HG03378 (cell line): ENCODE measurements around the gene EIF2B2.
A peak's percentile ranks its signal among the peaks of the same experiment; 100 is the strongest.
"Not testable (repeated sequence)": the region's sequence is repeated elsewhere in the genome, so short reads cannot be mapped to it uniquely, and the experiment has no call there.

ENCODE experiments used
- ATAC-seq: cut with Tn5 transposase; IDR thresholded peaks from one replicate; pipeline ENCODE4 v1.9.1; 2021; ENCODE audit warnings: mild to moderate bottlenecking, moderate library complexity; ENCODE audit not compliant: unreplicated experiment

The EIF2B2 gene

DNA sequence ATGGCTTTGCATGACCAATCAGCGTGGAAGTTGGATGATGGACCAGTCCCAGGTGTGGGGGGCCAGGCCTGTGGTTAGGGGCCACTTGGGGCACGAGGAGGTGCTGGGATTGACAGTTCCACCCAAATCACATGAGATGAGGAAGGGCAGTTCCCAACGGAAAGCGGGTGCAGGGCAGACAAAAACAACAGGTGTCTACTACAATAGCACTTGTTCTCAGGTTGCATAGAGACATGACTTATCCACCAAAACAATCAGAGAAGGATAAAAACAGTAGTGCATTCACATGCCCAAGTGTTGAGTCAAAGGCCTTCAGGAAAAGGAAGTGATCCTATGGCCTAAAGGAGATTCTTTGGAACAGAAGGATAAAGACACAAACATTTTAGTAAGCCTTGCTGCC, 14.6 kb upstream of the EIF2B2 start:
- no peak for ATAC-seq

DNA sequence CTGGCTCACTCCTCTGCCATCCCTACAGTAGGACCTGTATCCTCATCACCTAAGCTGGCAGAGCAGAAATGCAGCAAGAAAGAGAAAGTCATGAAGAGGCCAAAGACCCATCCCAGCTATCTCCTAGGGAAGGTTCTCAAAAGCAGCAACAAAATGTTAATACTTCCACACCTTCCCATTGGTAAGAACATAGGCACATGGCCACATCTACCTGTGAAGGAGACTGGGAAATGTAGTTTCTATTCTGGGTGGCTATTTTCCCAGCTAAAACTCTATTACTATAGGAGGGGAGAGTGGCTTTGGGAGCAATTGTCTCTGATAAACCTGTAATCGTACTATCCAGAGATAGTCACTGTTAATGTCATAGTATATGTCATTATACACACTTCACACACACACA, 13.7 kb upstream of the EIF2B2 start:
- no peak for ATAC-seq

DNA sequence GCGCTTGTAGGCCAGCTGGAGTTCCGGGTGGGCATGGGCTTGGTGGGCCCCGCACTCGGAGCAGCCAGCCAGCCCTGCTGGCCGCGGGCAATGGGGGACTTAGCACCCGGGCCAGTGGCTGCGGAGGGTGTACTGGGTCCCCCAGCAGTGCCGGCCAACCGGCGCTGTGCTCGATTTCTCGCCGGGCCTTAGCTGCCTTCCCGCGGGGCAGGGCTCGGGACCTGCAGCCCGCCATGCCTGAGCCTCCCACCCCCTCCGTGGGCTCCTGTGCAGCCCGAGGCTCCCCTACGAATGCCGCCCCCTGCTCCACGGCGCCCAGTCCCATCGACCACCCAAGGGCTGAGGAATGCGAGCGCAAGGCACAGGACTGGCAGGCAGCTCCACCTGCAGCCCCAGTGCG, 8.5 kb upstream of the EIF2B2 start:
- ATAC-seq: not testable (repeated sequence)

DNA sequence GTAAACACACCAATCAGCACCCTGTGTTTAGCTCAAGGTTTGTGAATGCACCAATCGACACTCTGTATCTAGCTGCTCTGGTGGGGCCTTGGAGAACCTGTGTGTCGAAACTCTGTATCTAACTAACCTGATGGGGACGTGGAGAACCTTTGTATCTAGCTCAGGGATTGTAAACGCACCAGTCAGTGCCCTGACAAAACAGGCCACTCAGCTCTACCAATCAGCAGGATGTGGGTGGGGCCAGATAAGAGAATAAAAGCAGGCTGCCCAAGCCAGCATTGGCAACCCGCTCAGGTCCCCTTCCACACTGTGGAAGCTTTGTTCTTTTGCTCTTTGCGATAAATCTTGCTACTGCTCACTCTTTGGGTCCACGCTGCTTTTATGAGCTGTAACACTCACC, 6.9 kb upstream of the EIF2B2 start:
- ATAC-seq: not testable (repeated sequence)

DNA sequence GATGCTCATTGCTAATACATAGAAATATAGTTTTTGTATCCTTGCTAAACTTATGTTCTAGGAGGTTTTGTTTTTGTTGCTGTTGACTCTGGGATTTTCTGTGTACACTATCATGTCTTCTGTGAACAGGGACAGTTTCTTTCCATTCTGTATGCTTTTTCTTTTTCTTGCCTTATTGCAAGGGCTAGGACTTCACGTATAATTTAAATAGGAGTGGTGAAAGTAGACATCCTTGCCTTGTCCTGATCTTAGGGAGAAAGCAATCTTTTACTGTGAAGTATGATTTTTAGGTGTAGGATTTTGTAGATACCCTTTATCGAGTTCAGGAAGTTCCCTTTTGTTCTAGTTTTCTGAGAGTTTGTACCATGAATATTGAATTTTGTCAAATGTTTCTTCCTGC, 1.5 kb upstream of the EIF2B2 start:
- no peak for ATAC-seq

DNA sequence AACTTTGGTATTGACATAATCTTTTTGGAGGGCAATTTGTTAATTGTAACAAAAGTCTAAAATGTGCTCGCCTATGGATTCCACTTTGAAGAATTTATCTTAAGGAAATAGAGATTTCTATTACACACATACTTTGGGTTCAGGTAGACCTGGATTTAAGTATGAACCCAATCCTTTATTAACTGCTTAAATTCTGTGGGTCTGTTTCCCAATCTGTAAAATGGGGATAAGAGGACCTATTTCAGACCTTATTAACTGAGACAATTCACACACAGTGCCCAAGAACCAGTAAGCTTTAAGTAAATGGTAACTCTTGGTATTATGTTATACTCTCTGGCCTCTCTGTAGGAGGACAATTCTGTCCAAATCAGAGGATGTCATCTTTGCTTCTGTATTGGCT, 822 bp upstream of the EIF2B2 start:
- no peak for ATAC-seq

DNA sequence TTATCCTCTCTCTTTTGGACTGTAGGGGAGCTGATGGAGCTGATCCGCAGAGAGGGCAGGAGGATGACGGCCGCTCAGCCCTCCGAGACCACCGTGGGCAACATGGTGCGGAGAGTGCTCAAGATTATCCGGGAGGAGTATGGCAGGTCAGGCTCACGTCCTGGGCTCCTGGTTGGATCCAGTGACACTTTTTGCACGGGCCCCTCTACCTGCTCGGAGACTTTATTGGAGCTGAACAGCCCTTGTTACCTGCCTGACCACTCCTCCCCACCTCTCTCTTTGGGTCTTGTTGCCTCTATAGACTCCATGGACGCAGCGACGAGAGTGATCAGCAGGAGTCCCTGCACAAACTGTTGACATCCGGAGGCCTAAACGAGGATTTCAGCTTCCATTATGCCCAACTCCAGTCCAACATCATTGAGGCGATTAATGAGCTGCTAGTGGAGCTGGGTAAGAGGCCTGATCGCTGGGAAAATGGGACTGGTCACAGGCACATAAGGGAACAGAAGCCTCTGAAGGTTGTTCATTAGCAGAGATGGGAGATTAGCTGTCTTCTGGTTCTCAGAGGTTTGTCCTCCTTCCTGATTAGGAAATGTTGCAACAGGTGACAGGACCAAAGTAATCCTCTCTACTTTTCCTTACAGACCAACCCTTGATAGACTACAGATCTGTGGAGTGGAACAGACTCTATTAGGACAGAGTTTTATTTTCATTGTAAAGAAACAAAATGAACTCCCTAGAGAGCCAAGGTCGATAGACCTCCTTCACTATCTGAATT, 718 bp downstream of the EIF2B2 start:
- ATAC-seq: peak; percentile 0

DNA sequence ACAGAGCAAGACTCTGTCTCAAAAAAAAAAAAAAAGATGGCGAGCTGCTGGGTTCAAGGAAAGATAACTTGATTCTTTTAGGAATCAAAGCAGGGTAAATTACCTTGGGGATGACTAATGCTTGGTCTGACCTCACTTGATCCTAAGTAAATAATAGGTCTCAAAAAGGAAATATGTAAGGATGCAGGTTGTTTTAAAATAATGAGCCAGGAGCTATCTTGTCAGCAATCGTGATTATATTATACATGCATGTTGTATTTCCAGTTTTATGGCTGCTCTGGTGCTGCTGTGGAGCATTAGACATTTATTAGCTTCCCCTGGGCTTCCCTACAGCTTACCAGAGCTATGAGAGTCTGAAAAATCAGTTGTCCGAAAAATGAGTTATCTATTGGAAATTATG, 2.6 kb downstream of the EIF2B2 start:
- ATAC-seq: no peak

DNA sequence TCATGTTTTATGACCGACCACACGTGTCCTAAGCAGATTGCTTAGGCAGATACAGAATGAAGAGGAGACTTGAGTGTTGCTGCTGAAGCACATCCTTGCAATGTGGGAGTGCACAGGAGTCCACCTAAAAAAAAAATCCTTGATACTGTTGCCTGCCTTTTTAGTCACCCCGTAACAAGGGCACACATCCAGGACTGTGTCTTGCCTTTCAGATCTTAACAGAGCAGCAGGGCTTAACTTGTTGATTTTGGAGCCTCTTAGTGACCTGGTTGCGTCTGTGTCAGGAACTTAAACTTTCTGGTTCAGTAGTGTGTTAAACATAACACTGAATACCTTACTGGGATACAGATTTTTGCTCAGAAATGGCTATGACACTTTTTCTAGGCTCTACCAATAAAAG, 6.5 kb downstream of the EIF2B2 start:
- ATAC-seq: no peak

DNA sequence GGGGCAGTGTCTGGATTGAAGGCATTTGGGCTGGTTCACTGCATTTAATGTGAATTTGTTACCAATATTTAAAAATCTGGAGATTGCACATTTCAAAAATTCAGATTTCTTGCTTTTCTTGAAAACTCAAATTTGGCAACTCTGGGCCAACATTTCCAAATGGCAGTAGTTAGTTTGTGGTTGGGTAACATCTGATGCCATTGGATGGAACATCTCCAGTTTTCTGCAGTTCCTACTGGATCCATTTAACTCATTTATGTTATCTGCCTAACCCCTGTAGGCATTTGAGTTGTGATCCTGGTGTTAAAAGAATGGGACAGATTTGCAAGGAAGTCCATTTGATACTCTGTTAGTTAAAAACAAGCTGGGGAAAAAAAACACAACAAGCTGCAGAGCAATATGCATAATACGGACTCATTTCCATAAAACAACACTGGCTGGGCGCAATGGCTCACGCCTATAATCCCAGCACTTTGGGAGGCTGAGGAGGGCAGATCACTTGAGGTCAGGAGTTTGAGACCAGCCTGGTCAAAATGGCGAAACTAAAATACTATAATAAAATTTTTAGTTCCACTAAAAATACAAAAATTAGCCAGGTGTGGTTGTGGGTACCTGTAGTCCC, 7.9 kb downstream of the EIF2B2 start:
- ATAC-seq: no peak

DNA sequence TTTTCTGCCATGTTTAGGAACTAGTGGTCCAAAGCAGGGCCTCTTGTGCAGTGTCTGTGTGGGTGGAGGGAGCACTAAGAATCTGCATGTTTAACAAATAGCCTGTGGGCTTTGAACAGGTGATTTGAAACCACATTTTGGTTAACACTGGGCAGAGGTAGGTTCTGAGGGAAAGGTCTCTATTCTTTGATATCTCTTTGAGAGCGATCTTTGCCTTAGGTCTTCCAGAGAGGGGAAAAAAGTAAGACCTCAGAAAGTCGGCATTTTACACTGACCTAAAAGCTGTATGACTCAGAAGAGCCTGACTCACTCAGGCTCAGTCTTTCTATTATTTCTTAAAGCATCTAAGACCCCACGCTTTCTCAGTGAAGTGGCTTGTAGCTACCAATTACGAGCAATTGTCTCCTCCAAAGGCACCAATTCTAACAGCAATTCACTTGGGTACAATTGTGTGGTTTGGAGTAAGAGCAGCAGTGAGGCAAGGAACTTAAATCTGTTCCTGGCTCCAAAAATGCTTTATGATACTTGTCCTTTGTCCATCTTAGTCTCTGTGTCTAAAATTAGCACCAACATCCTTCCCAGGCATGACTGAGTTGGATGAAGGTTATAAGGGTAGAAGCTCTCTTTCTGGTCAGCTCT, 8.8 kb downstream of the EIF2B2 start:
- no peak for ATAC-seq

DNA sequence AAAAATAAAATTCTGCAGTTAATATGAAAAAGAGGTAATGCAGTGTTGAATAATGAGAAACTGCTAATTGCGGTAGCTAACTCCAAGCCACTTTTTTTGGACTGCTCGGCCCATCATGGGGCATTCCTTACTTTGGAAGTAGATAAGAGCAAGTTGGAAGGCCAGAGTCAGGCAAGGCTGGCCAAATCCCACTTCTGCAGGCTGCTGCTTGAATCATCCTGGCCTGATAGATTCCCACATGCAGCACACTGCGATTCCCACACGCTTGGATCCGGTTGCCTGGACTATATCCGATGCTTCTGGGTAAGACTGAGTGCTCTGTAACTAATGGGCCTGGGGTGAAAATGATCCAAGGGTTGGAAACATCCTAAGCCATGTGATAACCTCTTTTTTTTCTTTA, 10.6 kb downstream of the EIF2B2 start:
- ATAC-seq: no peak

DNA sequence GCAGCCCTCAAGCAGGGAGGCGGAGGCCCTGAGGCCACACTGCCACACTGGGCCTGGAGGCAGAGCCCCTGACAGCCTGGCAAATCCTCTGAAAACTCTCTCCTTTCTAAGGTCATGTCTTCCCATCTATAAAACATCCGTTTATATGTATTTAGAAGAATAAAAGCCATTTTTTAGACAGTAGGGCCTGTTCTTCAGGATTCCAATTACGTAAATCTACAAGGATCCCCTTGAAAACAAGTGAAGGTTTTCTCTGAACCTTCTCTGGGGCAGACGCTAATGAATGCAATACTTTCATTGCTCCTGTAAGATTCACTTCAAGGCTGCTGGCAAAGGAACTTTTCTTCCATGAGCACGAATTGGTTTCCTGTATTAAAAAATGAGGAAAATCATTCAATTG, 12.8 kb downstream of the EIF2B2 start:
- no peak for ATAC-seq

DNA sequence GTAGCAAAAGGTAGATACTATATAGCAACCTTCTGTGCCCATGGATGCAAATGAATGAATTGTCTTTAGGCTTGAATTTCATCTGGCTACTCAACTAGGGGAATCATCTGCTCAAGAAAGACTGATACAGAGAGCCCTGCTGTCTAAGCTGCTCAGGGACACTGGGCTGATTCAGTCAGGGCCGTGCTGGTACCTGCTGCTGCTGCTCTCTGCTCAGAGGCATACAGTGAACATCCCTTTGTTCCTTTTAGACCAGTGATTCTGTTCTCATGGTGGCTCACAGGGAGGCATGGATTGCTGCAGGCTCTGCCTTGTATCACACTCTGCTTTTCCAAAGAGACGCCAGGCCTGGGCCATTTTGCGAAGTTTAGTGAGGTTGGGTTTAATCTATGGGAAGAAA, 14.1 kb downstream of the EIF2B2 start:
- ATAC-seq: no peak

DNA sequence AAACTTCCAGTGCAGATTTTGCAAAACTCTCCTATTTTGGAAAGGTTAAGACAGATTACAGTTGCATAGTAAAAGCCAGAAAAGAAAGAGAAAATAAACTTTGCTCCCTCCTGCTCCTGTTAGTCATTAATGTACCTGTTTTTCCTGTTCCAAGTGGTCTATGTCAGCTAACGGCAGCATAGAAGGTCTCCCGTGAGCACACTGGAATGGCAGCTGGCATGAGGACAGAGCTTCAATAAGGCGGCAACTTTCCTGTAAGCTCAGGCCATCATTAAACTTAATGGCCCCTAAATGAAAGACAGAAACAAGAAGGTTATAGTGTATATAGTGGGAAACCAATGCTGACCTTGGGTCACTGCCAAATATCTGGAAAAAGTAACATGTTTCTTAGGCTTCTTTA, 16.0 kb downstream of the EIF2B2 start:
- ATAC-seq: no peak

DNA sequence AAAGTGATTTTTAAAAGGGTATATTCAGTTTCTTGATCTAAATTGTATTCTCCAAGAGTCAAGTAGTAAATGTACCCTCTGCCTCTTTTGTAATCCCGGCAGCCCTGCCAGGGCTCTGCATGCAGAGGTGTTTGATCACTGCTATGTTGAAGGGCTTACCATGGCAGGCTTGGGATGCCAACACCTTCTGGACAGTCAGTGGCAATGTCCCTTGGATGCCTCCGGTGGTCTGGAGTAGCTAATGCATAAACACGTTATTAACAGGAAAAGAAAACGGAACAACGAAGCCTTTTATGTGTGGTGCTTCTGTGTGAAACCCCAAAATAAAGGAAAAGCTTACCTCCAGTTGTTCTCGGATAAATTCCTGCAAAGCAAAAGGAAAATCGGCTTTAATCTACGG, 19.9 kb downstream of the EIF2B2 start:
- no peak for ATAC-seq

DNA sequence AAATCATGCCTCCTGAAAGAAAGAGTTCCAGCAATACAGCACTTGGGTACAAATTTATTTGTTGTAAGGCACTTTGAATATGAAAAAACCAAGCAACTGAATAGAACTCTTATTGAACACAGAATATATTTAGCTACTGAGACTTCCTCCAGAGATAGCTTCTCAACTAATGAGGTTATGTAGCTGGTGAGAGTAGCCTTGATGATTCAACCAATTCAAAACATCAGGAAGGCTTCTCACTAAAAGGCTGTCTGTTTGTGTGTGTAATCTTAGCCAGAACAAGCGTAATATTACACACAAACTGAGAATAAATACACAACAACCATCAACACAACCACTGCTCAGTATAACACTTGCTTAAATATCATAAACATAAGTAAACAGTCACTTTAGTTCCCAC, 20.4 kb downstream of the EIF2B2 start:
- ATAC-seq: no peak

DNA sequence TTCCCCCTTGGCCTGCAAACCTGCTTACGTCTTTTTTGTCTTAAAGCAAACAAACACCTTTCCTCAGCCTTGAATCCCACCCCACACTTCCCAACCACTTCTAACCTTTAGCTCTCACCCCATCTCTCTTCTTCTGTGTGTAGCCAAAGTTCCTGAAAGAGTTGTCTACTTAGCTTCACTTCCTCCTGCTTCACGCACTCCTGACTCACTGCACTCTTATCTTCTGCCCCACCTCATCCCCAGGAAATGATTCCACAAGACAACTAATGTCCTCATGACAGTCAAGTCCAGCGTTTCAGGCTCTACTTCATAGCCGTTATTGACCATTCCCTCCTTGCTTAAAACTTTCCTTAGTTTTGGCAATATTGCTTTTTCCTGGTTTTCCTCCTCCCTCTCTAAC, 22.4 kb downstream of the EIF2B2 start:
- ATAC-seq: no peak

DNA sequence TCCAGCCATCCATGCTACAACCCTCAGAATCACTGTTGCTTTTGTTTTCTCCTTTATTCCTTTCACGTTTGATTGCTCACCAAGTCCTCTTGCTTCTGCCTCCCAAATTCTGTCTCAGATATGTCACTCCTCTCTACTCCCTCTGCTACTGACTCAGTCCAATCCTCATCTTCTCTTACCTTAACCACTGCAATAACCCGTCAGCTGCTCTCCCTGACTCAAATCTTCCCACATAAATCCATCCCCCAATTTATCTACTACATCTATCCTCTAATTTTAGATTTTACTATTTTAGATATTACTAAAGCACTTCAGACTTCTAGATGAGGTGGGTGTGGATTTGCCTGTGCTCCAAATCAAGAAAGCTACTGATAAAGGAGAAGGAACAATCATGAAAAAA, 23.2 kb downstream of the EIF2B2 start:
- ATAC-seq: no peak

DNA sequence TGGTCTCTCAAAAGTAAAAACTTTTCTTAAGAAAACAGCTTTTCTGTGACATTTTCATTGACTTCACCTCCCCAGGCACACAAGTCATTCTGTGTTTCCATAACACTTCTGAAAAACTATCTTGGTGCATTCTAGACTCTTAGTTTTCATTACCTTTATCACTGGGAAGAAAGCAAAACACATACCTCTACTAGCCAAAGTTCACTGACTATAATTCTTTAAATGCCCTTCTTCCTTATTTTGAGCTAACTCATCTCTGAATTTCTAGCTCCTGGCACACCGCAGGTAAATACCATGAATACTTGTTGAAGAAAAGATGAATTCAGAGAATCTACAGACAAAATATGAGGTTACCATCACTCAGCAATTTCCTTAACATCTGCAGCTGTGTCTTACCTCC, 27.4 kb downstream of the EIF2B2 start:
- ATAC-seq: no peak

DNA sequence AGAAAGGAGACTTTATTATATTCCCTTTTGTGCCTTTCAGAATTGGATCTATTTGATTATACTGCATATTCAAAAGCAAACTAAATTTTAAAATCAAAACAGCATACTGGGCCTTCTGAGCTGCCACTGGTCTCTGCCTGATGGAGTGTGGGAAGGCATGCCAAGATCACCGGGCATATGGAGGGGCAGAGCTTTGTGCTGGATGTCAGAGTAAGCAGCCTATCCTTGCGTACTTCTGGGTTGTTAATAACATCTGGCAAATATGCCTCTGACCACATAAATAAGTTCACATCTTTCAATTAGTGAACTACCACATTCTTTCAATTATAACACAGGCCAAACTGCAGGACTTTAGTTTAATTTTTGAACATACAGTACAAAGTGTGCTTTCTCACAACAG, 30.2 kb downstream of the EIF2B2 start:
- no peak for ATAC-seq

DNA sequence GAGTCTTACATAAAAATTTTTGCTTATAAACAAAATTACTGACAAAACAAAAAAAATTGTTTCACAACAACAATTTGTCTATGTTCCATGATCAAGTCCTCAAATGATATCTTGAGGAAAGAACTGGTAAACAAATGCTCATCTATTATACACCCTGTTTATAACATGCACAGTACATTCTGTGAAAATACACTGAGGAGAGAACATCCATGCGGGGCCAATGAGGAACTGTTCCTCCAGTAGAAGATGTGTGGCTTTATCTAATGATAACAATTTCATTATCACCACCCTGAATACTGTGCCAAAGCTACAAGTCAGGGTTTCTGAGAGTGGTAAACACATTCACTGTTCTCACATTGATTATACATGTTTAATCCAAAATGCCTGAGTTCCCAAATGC, 37.8 kb downstream of the EIF2B2 start:
- no peak for ATAC-seq
